HG03469 (cell line): Measurements from ENCODE around the gene HOTAIR.

Experiments
- ATAC-seq: cut with Tn5 transposase; IDR thresholded peaks from one replicate; pipeline ENCODE4 v1.9.1; 2021; ENCODE audit warnings: mild to moderate bottlenecking, moderate library complexity, moderate number of reproducible peaks; ENCODE audit not compliant: unreplicated experiment

The HOTAIR gene

DNA sequence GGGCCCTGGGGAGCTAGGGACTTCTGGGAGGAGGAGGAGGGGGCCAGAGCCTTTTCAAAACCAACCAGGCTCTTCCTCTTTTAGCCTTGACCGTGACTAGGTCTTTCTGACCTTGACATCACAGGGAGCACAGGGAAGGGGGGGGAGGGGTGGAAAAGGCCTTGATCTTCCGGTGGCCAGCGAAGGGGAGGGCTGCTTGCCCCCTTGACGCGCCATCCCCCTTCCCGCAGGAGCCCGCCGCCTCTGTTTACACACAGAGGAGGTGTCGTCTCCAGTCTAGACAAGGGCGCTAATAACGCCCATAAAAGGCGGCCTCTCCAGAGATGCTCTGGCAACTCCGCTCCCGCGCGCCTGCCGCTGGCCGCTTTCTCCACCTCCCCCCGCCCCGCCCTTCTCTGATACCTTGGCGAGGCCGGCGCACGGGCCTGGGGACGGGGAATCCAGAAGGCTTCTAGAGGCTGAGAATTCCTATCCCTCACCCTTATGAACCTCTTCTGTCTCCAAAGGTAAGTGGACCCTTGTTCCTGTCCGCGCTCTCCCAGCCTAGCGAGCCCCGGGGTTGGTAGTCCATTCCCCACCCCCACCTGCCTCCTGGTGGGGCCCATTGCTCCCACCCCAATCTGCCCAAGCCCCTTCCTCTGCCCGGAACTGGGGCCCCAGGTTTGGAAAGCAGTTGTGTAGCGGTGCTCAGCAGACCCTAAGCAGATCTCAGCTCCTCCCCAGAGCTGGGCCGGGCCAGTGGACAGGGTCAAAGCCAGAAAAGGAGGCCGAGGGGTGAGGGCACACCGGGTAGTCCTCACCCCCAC is 24.9 kb downstream of the HOTAIR start:
- ATAC-seq: no peak

DNA sequence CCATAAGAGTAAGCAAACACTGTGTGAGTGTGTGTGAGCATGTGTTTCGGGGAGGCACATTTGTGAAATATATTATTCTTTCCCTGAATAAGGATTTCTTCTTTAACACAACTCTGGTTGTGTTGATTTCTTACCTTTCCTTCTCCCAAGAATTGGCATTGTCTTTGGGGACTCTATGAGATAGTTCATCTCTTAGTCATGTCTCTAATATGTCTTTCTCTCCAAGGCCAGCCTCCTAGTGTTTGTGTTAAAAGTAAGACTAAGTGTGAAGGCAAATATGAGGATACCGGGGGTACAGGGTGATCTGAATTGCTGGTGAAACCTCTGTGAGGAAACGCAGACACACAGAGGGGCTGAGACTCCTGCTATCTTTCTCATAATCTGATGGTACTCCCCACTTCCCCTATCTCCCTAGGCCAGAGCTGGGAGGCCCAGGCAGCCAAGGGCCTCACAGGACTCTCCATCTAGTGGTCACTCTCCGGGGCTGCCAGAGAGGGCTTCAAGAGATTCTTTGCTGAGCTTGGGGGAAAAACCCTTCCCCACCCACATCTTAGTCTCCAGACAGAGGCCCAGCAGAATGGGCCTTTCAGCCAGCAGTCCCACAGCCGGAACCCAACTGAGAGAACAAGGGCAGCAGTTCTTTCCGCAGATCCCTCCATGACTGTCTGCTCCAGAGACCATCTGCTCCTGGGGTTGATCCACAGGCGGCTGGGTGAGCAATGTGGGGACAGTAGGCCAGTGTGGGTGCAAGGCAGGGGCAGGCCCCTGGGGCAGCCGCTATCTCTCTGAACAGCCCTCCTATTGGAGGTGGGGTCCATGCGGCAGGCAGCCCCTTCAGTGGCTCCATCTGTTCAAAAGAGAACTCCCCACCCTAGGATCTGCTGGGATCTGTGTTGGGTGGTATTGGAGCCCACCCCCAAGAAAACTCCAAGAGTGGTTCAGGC is 25.8 kb downstream of the HOTAIR start:
- ATAC-seq: no peak

DNA sequence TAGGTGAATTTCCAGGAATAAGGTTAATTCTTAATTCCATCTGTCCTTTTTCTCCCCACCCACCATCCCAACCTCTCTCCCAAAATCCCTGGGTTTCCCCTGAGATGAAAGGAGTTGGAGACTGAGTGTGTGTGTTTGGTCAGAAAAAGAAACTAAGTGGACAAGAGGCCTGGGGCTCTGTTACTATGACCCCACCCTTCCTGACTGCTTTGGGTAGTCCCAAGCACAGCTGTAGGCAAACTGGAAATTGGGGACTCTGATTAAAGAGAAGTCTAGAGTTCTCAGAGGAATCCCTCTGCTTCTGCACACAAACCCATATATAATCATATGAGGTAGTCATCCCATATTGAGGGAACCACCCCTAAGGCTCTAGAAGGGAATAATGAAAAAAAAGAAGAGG is 27.0 kb downstream of the HOTAIR start:
- no peak for ATAC-seq

DNA sequence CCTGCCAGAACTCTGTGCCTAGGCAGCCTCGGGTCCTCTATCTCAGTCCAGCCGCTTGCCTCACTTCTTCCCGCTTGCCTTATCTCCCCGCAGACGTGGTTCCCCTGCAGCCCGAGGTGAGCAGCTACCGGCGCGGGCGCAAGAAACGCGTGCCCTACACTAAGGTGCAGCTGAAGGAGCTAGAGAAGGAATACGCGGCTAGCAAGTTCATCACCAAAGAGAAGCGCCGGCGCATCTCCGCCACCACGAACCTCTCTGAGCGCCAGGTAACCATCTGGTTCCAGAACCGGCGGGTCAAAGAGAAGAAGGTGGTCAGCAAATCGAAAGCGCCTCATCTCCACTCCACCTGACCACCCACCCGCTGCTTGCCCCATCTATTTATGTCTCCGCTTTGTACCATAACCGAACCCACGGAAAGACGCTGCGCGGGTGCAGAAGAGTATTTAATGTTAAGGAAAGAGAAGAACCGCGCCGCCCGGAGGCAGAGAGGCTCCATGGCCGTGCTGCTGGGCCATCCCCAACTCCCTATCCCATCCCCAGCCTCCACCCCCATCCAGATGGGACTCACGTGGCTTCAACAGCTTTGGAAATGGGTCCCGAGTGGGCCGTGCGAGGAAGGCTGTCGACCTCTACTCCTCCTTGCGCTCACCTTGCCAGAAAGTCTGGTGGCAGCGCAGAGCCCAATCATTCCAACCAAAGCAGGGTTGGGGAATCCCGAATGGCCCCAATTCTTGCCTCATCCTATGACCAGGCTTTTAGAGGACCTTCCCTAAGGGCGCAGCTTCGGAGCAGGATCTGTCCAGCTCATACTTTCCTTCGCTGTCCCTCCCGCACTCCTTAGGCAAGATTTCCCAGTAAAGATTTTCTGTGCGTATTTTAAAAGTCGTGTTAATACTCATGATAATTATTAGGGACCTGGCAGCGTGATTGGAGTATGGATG is 29.6 kb downstream of the HOTAIR start:
- ATAC-seq: no peak

DNA sequence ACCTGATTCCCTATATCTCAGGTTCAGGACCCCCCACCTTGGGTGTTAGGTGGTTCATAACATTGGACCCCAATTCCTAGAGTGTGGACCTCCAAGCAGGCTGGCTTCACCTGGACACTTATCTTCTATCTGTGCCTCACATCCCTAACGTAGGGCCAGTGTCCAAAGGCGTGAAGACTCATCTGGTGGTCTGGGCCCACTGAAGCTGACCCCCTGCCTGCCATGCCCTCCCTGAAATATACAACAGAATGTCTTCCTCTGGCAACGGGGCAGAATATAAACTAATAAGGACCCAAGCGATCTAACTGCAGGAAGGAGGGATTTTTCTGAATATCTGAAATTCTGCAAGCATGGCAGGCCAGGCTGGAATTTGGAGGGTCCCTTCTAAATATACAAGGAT is 30.5 kb downstream of the HOTAIR start:
- ATAC-seq: no peak

DNA sequence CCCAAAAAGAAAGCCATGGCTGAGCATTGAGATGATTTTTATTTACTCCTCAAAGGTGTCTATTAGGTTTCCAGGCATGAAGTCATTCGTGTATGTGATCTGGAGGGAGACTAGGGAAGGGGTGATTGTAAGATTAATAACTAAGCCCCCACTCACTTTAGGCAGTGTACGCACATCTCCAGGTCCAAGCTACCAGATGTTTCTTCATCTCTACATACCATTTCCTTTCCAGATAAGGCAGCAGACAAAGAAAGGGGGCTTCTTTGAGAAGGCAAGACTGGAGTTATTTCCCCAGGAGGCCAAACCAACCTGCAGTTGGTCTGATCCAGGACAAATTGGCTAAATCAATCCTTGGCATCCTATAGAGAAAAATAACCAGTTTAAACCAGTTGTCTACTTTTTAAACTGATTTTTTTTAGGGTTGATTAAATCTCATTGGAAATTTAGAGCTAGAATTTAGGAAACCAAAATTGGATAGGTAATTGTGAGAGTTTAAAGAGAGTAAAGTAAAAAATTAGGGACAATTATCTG is 32.2 kb downstream of the HOTAIR start:
- ATAC-seq: no peak

DNA sequence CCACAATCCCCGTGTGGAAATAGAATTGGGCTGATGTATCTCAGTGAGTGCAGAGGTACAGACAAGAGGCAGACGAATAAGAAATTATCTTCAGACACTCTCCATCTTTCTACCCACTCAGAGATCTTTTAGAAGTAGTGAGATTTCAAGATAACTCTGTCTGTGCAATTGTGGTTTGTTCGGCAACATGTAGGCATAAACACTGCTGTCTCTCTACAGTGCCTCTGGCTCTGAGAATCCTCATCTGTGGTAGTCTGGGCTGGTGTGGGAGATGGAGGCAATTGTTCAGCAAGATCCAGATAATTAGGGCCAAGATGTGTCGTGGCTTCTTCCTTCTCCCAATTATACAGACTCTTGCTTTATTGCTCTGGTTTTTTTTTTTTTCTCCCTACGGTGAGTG is 33.0 kb downstream of the HOTAIR start:
- ATAC-seq: no peak

DNA sequence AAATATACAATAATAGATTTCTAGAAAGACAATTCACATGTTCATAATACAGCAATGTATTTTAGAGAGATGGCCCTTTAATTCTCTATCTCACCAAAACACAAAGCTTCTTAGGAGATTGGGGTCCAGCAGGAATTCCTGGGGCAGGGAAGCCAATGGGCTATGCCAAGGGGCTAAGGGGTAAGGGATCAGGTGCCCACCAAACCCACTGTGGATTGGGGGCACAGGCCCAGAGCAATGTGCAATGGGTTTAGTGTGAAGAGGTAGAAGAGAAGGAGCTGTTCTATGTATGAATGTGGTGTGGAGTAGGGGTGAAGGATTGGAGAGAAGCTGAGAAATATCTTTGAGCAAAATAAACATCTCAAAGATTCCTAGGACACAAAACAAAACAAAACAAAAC is 33.6 kb downstream of the HOTAIR start:
- ATAC-seq: no peak

DNA sequence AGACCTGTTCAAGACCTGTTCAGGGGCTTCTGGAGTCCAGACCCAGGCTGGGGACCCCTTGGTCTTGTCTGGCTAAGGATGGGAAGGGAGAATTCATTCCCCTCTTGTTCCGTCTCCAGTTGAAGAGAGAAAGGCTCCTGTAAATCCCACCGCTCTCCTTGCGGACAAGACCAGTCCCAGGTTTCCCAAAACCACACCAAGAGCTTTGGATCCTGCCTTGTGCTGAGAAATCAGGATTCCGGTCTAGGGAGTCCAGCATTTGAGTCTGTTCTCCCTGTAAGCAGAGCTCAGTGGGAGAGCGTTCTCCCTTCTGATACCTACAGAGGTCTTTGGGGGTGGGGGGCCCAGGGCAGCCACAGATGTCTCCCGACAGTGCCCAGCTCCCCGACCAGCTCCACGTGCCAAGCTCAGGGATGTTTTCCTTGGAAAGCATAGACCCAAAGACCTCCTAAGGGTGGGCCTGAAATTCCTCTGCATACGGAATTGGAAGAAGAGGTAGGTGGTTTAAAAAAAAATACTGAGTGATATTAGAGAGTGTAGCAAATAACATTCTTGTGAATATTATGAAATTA is 34.2 kb downstream of the HOTAIR start:
- no peak for ATAC-seq

DNA sequence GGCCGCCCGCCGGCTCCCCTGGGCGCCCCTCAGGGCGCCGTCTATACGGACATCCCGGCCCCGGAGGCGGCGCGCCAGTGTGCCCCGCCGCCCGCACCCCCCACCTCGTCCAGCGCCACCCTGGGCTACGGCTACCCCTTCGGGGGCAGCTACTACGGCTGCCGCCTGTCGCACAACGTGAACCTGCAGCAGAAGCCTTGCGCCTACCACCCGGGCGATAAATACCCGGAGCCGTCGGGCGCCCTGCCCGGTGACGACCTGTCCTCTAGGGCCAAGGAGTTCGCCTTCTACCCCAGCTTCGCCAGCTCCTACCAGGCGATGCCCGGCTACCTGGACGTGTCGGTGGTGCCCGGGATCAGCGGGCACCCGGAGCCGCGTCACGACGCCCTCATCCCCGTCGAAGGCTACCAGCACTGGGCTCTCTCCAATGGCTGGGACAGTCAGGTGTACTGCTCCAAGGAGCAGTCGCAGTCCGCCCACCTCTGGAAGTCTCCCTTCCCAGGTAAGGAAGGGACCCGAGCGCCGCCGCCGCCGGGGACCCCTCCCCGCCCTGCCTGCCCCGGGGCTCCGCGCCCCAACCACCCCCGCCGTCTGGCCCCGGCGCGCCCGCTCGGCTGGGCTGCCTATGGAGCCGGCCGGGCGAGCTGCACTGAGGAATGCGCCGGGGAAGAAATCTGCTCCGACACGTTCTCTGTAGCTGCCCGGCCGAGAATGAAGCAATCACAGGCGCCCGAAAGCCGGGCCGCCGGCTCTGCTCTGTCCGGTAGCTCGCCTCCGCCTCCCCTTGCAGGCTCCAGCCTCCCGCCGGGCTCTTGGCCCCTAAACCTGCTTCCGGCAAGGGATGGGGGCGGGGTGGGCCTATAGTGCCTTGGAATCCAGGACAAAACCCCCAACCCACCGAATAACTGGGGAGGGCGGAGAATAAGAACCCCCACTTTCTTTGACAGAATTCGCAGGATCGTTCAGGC is 35.3 kb downstream of the HOTAIR start:
- no peak for ATAC-seq

DNA sequence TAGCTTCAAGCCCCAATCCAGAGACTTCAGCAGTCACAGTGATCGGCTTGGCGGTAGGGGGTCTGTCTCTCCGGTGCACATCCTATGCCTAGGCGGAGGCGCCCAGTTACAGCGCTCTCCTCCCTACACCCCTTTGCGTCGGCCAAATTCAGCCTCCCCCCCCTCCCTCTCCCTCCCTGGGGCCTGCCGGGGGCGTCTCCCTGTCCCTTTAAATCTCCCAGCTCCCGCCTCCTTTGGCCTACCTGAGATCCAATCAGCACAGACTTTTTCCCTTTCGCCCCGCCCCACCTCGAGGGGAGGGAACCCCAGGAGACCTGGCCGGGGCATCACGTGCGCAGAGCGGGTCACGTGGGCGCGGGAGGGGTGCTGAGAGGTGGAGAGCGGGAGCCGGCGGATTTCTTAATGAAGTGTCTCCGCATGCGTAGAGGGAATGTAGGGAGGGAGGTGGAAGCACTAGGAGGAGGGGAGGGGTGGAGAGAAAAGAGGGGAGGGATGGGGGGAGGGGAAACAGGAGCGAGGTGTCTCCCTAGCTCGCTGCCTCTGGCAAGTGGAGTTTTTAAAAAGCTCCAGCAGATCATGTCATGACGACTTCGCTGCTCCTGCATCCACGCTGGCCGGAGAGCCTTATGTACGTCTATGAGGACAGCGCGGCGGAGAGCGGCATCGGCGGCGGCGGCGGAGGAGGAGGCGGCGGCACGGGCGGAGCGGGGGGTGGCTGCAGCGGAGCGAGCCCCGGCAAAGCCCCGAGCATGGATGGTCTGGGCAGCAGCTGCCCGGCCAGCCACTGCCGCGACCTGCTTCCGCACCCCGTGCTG is 36.2 kb downstream of the HOTAIR start, which contains the start of gene HOXC13:
Gene HOXC13, plus strand, starts transcription at position 506 of the 815 bp plus-strand sequence. Its CDS starts 76 bp downstream, at position 582.
- no peak for ATAC-seq

DNA sequence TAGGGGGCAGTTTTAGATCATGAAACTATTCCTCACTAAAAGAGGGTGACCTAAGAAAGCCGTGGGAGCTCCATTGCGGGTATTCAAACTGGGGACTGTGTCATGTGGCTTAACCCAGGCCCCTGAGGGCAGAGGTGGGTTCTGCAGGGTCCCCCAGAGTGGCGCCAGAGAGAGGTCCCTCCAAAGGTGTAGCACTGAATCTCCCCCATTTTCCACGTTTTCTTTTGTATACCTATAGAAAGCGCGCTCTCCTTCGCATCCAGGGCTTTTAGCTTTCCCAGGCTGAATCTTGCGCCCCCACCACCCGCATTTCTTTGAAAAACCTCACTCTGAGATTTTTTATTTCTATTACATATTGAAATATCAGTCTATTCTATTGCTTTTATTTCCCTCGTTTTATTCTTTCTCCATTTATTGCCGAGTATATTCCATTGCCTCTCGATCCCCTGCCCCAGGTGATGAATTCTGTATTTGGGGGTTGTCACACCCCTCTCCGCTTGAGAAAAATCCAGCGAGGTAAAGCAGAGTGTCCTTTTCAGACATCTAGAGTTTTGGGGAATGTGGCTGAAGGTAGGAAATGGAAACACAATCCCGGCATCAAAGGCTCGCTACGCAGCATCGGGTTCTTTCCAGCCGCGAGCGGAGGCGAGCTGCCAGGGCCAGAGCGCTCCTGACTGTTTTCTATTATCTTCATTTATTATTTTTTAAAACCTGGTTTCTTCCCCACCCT is 37.0 kb downstream of the HOTAIR start:
- no peak for ATAC-seq

DNA sequence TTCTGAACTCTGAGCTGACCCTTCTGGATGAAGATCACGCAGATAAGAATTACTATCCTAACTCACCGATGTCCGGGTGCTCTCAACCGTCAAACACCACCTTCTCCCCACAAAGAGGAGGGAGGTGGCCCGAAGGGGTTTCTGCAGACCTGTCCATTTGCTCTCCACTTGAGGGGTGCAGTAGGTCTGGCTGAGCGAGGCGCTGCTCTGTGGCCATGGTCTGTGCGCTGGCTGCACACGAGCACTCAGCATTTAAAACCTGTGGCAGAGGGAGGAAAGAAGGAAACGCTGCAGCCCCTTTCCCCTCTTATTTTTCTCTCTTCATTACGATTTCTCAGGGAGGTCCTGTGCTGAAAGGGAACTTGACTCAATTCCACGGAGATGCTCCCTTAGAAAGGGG is 37.7 kb downstream of the HOTAIR start:
- ATAC-seq: no peak

DNA sequence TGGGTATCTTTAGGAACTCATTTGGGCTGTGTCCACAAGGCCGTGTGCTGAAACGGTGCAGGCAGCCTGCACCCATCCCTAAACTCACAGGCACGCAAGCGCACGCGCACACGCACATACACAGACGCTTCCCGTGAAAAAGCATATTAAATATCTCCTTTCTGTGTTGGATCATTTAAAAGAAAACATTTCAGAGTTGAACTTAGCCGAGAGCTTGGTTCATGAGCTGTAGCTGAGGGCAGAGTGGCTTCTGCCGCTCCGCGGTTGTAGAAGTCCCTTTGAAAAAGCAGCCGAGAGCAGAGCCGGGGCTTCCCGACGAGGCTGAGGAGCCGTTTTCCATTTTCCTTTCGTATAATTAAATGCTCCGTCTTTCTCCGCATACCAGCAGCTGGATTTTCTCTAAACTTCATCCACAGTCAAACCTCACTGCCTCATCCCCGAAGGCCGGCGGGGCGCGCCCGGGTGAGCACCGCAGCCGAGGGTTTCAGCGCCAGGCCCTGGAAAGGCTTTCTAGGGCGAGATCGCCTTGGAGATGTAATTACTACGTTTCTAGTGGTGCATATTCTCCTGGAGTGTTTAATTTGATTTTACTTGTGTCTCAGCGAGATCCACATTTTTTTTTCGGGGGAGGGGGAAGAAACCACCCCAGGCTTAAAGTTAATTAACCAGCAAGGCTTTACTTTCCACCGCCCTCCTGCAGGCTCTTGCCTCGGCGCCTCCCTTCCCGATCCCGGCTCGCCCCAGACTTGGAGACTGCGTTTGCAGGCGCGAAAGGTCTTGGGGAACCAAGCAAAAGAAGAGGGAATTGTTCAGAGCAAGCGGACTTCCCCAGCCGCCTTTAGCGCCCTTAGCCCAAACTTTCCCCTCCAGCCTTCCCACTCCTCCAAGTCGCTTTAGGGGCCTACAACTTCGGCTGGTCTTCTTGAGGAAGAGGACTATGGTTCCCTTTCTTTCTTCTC is 39.1 kb downstream of the HOTAIR start:
- ATAC-seq: no peak

DNA sequence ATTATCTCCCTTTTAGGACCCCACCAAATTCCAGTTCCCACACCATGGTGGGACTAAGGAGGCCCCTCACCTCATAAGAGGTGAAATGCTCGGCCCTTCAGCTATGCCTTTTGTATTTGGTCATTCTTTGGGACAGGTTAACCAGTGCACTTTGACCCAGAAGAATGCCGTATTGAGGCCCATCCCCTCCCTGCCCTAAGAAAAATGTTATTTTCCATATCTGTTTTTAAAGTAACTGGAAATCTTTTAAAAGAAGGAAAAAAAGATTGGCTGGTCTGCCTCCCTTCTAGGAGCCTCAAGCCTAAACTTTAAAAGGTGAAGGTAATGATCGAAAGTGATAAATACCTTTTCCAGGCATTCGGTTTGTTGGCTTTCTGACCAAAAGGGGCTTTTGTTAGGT is 41.8 kb downstream of the HOTAIR start:
- ATAC-seq: no peak

DNA sequence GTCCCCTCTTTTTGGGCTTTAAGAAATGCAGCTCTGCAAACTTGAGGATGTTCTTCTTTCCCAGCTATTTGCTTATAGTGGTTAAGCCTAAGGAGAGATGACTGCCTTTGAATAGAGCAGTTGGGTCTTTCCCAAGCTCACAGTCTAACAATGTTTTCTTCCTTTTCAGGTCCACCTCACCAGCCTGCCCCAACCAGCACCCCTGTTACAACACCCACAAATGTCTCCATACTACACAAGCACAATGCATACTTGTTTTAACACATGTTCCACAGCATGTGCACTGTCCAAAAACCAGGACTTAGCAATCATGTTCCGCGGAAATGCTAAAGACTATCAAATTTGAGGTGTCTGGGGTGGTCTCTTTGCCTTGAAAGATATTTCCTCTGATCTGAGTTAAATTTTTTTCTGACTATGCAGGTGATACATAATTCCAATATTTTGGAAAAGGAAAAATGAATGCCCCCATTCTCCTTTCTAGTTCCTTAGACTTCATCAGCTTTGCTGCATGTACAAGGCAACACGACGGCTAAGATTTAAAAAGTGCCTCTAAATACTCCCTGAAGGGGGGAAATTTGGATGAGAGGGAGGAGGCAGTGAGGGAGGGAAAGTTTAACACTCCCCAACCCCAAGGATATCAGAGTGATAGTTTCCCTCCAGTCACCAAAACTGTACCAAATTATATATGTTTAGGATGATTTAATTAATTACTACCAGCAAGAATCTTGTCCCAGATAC is 42.7 kb downstream of the HOTAIR start:
- ATAC-seq: no peak
